ENCODE measurements around the gene TMEM108. TPM values are rescaled to one million over a fixed set of nuclear protein-coding genes. Genes with fewer than 3 reads are reported as not detected.

The TMEM108 gene
- total and polyA plus RNA-seq, 10 of the 15 experiments (the other 5 are each of a cell fraction or from before 2014, with no cell fraction given) = 0.02 to 0.58 (median 0.12) TPM; not detected in 5

GRCh38 chr3:133394561-133395311 lies 356.5 kb downstream of the TMEM108 start:
- CTCF ChIA-PET = interaction anchor here (0.9 kb wide), 1 partner anchor 29 kb away, joined by 3 read pairs; no protein-coding TSS in a partner anchor

More at GRCh38 chr3:133394561-133395311, 356.5 kb downstream of the TMEM108 start:
- H4K20me1 ChIP-seq (ENCODE audit: control insufficient read depth, insufficient read depth) = no peaks in the 10 kb centered on the region
- ChIA-PET POLR2A (no interaction called here), RAD21 (ENCODE audit: unreplicated experiment) (interaction anchor here (0.9 kb wide), 1 partner anchor 177 kb away, joined by 3 read pairs; no protein-coding TSS in a partner anchor), SMC1A (ENCODE audit: uncharacterized antibody, unreplicated experiment) (no interaction called here)
- no TSS peak for BruUV-seq (replicated peaks)
- H3K4me3 ChIP-seq = no peak overlapping the region
- 38% methylated on average over 1 of the region's 1 CpG for WGBS (ENCODE audit: insufficient coverage, insufficient replicate concordance, low lambda C conversion rate, missing lambda C conversion rate)
- ATAC-seq (no peak), FAIRE-seq (no peak), DNase-seq (ENCODE audit: low read depth, low spot score) (no peak)
- no peaks in the 10 kb centered on the region for H3K79me2 ChIP-seq (ENCODE audit: control insufficient read depth, insufficient read depth, low read length)
- H3K4me2 ChIP-seq (ENCODE audit: control insufficient read depth, insufficient read depth) = no peak overlapping the region
- H3K27me3 ChIP-seq (replicated peaks in 1 of 2; ENCODE audit: control insufficient read depth in 2 of 2, insufficient read depth in 2 of 2, low read length in 1 of 2) = no peaks in the 10 kb centered on the region; a peak in 1 of 4 replicates
- no peak overlapping the region for H2AFZ ChIP-seq (ENCODE audit: control insufficient read depth, low read depth, low read length)
- H3K27ac ChIP-seq (ENCODE audit: control insufficient read depth, insufficient read depth) = no peak overlapping the region
- H3K9me3 ChIP-seq (replicated peaks; ENCODE audit: control insufficient read depth, insufficient read depth, low read length) = no peaks in the 10 kb centered on the region
- intact Hi-C loops (cut with micrococcal nuclease; ENCODE audit: unreplicated experiment) (no loop called here), in situ Hi-C loops (cut with MboI) (loop anchor here (25.0 kb wide), 1 partner anchor 857 kb away; no protein-coding TSS in a partner anchor)
- no peaks in the 10 kb centered on the region for H3K4me1 ChIP-seq (ENCODE audit: control insufficient read depth, insufficient read depth, low read length)
- no peak overlapping the region for H3K9ac ChIP-seq (ENCODE audit: control insufficient read depth, insufficient read depth, low read length)
- no peaks in the 10 kb centered on the region for H3K36me3 ChIP-seq (ENCODE audit: control insufficient read depth in 2 of 2, insufficient read depth in 2 of 2, low read length in 1 of 2)
- TF ChIP-seq PRDM15 (CRISPR knock-in tag; IDR thresholded peaks at IDR 0.05) = no peak
- TF ChIP-seq BMI1 (IDR thresholded peaks at IDR 0.05; ENCODE audit: borderline replicate concordance) = no peak
- TF ChIP-seq E4F1 (IDR thresholded peaks at IDR 0.05; ENCODE audit: borderline replicate concordance, partially characterized antibody) = no peak
- no peak for TF ChIP-seq BACH1 (IDR thresholded peaks at IDR 0.05; ENCODE audit: borderline replicate concordance)
- TF ChIP-seq DPF2 (IDR thresholded peaks at IDR 0.05) = no peak
- TF ChIP-seq CEBPB (IDR thresholded peaks at IDR 0.05; ENCODE audit: borderline replicate concordance in 1 of 2, low read depth in 2 of 2, low read length in 2 of 2) = no peak
- no peak for TF ChIP-seq IKZF1 (conservative IDR thresholded peaks at IDR 0.05)
- TF ChIP-seq TAF1 (IDR thresholded peaks at IDR 0.05; ENCODE audit: borderline replicate concordance, low read depth, low read length) = no peak
- no peak for TF ChIP-seq EP300 (IDR thresholded peaks at IDR 0.05; ENCODE audit: borderline replicate concordance in 1 of 2, control insufficient read depth in 1 of 2, low read depth in 2 of 2, low read length in 2 of 2)
- no peak for TF ChIP-seq SMAD1 (IDR thresholded peaks at IDR 0.05; ENCODE audit: low read depth, partially characterized antibody)
- no peak for TF ChIP-seq STAT3 (IDR thresholded peaks at IDR 0.05; ENCODE audit: low read depth, low read length)

All from GM12878 (cell line).